Activated CD8-positive, alpha-beta memory T cell treated with anti-CD3 and anti-CD28 coated beads for 1 hour (primary cell): ENCODE results near the gene BICD2.

ENCODE experiments used
- DNase-seq, 2 donors: peaks; one replicate each; pipeline ENCODE4 v3.0.0-alpha.2; 2020; ENCODE audit warnings: low read depth in 1 of 2; ENCODE audit errors: extremely low read depth in 1 of 2

The BICD2 gene

DNA sequence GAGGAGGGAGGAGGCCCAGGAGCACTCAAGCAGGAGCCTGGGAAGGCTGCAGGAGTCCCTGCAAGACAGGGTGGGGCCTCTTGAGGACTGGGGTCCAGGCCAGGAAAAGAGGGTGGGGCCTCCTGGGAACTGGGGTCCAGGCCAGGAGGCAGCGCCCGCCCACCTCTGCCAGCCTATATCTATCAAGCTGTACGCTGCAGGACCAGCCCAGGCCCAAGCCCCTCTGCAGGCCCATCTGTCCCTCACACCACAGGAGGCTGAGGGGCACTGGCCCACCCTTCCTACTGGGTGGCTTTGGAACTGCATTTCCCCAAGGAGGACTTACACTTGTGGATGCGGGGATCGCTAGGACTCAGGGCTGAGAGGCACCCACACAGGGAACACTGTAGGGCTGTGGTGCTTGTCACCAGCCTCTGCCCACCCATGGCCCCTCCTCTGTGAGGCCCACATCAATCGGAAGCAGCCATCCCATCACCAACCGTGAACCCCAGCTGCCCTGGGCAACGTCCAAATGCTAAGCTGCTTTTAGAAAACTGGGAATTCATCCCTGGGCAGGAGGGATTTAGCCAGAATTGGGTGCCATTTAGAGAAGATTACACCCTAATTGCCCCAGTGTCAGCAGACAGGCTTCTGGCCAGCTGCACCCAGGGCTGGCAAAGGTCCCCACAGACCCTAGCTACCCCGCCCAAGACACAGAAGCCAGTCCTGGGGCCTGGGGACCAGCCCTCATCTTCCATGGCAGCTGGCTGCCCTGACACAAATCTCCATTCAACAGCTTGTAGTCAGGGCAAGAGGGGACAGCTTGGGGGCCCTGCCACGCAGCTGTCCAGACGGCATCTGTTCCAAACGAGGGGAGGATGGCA, 15.3 kb downstream of the BICD2 start:
- DNase-seq = no peak

DNA sequence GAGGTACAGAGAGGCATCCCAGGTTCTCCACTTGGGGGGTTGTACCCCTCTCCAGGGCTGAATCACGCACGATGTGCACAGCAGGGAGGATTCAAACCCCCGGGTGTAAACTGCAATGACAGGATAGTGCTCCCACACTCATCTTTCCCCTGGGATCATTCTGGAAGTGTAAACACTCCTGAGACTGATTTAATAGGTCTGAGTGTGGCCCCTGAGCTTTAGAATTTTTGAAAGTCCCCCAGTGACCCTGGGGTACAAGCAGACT, 16.5 kb downstream of the BICD2 start:
- DNase-seq = no peak

DNA sequence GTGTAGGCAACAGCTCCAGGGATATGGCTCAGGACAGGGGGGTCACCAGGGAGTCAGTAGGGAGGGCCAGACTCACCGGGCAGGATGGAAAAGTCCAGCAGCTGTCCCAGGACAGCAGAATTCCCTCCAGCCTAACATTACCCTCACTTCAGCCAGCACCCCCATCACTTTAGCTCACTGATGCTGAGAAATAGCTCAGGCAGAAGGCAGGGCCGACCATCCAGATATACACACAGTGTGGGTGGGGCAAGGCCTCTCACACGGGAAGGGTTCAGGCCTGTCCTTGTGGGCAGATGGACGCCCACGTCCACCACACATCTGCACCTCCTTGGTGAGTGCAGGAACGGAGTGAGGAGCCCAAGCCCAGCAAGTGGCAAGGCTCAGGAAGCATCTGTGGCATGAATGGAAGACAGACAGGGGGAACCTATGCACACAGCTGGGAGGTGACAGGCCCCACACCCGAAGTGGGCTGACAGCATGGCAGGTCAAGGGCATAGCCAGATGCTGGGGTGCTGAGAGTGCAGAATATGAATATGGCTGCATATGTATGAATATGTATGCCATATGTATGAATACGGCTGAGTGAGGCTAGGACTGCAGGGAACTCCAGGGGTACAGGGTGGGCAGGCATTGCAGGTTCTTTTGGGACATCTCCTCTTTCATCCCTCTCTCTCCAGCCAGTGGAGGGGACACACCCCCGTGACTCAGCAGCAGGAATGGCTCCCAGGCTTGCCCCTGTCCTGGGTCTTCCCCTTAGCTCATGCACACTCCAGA, 17.0 kb downstream of the BICD2 start:
- no peak for DNase-seq

DNA sequence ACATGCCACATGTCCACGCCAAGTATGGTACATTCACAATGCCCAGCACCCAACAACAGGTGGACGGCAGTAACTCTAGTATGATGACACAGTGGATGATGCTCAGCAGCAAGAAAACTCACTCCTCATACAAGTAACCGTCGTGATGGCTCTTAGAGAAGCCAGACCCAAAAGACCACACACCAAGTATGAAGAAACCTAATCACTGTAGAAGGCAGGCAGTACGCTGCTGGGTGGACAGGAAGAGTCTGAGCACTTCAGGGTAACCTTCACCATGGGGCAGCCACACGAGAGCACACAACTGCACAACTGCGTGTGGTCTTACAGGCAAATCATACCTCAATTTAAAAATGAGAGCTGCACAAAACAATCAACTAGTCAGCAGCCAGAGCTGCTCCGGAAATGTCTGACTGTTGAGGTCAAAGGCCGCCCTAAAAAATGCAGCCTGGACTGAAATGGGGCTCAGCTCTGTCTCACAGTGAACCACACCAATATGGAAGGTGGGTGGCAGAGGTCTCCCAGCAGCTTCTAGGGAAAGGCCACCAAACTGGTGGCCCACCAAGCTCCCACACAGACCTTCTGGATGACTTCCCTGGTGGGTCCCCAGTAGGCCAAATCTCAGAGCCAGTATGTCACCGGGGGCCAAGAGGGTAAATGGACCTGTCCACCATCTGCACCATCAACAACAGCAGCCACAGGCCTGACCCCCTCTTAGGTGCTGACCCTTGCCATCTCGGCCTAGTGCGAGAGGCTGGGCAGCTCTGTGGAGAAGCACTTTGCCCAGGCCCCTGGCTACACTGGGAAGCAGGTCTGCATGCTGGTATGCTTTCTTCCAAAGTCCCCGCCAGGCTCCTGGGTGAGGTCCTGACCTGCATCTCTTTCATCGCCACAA, 17.8 kb downstream of the BICD2 start:
- DNase-seq = no peak

DNA sequence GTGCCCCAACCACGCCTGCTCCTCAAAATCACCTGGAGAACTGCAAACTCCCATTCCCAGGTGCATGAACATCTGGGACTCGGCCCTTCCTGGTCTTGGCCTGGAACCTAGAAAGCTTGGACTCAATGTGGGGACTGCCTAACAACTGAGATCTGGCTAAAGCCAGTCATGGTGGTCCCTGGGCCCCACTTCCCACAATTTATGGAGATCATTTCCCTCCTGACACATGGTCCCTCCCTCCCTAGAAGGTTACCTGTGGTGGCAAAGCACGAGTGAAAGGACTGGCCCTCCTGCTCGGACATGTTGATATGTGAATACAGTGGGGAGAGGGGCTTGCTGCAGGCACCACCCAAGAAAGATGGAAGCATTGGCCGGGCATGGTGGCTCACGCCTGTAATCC, 18.8 kb downstream of the BICD2 start:
- DNase-seq = no peak

DNA sequence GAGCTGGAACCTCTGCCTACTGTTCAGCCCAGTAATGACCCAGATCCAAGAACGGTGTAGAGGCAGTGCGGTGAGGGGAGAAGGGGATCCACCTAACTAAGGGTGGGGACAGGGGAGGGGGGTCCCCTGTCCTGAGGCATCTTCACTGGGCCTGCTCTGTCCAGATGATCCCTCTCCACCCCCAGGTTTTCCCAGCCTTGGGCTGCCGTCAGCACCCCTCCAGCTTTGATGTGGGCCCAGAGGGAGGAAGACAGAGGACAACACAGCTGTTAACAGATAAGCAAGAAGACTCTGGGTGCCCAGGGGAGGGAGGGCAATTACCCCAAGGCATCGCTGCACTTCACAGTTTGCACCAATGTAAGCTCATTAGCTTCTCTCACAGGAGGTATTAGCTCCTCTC, 19.3 kb downstream of the BICD2 start:
- DNase-seq = no peak

DNA sequence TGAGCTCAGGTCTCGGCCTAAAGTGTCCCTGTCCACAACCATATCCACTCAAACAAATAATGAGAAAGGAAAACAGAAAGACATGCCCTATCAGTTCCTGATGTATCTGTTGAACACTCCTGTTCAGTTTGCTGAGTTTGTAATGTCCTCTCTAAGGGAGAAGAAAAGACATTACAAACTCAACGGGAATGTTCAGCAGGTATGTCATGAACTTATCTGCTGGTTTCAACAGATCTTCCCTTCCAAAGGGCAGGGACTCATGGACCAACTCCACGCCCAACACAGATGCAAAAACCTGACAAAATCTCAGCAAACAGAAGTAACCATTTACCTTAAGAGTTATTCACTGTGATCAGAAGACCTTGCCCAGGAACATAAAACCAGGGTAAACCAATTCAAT, 23.7 kb downstream of the BICD2 start:
- no peak for DNase-seq

DNA sequence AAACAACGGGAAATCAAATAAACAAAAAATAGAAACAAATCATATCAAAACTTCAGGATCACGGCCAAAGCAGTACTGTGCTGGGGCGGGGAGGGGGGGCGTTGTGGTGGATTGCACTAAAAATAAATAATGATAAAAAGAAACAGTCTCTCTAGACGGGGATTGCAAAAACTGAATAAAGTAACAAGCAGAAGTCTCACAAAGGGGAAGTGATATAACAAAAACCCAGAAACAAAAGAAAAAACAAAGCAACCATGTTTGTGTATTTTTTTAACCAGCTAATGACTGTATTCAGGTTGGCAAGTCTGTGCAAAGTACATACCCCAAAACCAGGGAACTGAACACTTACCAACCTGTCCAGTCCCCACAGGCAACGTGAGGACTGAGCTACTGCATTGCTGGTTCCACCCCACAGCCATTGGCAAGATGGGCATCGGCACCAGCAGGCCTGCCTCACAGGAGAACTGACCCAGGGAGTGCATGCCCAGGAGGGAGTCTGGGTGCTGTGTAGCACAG, 24.1 kb downstream of the BICD2 start:
- DNase-seq = no peak

DNA sequence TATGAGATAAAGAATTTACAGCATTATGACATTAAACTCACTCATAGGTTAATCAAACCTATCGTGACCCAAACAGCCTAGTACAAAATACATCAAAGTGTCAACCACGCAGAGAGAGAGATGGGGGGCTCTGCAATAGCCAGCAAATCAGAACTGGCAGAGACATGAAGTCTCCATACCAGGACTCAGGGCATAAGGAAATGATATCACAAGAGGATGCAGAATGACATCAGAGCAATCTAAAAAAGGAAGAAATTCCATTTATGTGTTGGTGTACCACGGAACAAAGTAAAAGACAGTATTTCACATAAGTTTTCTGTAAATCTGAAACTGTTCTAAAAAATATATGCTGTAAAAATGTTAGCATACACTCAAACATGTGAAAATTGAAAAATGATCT, 24.6 kb downstream of the BICD2 start:
- DNase-seq = no peak

DNA sequence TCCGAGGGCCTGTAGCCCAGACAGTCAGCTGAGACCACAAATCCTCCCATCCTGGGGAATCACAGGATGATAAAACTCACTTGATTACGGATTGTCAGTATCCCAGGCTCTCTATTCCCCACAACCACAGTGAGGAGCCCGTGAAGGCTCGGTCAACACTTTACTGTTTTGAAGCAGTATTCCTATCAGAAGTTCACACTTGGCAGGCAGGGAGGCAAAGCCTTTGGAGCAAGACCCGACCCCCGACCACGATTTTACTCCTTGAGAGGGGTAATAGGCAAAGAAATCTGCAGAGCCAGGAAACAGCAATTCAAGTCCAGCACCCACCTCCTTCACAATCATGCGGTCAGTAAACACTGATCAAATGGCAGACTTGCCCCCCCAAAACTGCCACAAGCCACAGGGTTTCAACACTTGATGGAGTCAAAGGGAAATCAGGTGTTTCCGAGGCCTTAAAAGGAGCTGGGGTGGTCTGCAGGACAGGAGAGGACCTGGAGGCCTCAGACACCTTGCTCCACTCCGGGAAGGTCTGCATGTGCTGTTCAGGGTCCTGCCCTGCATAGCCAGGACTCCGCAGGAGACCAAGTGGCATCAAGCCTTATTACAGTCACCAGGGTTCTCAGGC, 25.2 kb downstream of the BICD2 start:
- no peak for DNase-seq

DNA sequence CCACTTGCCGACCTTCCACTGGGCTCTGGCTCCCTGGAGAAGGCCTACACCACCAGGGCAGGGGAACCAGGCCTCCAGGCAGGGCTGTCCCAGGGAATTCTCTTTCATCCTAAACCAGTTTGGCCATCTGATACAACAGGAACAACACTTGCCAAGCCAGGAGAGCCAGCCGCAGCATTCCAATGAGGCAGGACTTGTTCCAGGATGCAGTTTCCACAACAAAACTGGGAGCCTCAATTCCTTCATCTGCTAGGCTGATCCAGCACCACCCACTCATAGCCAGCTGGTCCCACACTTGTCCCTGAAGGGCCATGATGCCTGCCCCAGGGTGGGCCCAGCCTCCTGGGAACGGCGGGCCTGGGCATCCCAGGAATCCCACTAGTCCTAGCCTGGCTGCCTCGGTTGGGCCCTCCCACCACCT, 26.0 kb downstream of the BICD2 start:
- no peak for DNase-seq

DNA sequence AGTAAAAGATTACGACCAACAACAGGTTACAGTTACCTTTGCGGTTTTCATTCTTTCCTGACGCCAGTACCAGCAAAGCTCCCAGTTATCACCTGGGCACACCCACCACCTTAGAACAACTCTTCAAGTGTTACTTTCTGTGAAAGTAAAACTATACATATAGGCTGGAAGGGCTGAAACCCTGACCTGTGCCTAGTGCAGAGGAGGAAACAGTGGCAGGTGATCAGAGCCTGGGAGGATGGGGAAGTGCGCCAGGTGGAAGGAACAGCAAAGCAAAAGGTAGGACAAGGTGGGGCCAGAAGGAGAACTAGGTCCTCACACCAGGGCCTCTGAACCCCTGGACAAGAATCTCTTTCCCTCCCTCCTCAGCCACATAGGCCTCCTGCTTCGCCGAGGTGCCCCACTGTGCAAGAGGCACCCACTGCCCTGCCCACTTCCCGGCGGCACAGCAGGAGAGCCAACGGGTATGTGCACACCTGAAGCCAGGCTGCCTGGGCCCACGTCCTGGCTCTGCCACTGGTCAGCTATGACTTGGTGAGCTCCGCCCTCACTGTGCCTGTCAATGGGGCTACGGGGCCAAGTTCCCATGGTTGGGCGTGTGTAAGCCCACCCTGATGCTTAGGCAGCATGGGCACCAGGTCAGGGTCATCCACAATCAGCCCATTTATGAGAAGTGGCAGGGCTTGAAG, 26.9 kb downstream of the BICD2 start:
- no peak for DNase-seq

DNA sequence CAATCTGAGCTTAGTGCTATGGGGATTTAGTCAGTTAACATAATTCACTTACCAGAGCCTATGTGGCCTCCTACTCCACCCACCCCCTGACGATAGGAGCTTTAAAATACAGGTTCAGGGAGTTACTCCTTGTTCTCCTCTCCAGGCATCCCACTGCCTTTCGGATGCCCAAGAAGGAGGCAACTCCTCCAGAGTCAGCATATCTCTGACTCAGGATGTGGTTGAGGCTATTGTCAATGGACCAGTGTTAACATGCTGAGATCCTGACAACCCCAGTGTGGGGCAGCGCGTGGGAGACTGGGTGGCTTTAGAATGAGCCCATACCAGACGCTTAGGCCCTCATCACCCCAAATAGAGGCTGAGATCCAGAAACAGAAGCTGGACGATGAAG, 27.4 kb downstream of the BICD2 start:
- no peak for DNase-seq

DNA sequence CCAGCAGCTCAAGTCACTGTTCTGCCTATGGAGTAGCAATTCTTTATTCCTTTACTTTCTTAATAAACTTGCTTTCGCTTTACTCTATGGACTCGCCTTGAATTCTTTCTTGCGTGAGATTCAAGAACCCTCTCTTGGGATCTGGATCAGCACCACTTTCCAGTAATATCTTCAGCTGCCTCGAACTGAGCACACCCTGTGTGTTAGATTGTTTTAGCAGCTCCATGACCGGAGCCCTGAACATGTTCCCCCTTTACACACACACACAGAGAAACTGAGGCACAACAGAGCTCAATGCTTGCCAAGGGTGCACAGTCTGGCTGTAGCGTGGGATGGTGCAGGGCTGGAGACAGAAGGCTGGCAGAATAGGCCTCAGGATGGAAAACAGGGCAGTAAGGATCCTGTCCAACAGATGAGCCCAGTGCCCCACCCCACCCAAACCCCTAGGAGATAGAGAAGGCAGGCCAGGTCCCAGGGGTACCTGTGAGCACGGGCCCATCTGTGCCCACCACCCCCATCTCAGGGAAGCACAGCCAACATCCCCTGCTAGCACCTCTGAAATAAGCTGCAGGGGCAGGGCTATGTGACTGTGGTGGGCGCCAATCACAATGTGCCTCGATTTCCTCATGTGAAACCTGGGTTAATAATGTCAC, 27.9 kb downstream of the BICD2 start:
- no peak for DNase-seq

DNA sequence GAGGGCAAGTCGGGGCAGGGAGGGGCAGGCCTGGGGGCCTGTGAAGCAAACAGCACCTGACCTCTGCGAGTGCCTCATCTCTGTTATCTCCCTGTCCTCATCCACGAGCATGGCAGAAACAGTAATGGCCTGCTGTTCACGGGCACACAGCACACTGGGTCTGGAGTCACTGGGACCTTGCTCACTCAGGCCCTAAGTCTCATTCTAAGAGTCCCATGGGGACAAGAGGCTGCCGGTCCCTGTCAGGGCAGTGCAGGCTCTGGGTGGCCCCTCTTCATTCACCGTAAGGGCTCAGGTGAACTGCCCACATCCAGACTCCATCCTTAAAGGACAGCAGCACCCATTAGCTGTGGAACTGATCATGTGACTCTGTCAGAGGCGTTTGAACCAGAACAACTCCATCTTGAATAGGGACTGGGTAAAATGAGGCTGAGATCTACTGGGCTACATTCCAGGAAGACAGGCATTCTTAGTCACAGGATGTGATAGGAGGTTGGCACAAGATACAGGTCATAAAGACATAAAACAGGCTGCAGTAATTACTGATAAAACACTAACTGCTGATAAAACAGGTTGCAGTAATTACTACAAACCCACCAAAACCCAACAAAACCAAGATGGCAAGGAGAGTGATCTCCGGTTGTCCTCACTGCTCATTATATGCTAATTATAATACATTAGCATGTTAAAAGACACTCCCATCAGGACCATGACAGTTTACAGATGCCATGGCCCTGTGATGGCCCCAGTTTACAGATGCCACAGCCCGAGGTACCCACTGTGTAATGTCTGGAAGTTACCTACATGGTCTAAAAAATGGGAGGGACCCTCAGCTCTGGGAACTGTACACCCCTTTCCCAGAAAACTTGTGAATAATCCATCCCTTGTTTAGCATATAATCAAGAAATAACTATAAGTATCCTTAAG, 28.7 kb downstream of the BICD2 start:
- no peak for DNase-seq

DNA sequence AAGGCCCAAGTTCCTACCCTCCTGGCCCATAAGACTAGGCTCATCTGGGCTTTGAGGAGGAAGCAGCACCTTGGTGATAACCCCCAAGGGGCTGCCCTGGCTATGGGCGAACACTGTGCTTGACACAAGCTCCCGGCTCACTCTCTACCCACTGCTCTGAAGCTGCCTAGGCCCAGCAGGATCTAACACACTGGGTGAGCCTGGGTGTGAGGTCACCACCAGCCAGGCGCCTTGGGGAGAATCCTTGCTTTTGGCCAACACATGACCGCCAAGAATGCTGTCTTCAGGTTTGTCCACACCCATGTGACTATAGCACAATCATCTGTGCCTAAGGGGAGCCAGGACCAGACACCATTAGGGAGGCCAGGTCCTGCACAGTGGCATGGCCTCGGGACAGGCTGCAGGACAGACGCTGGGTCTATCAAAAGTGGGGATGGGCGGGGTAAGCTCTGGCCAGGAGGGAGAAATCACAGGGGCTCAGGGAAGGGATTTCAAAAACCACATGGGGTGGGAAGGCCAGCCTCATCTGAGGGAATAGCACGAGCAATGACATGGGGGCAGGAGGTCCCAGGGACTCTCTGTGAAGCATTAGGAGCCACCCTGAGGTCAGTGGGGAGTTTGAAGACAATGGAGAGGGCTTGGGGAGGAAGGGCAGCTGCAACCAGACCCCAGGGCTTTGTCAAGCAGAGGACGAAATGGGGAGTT, 29.6 kb downstream of the BICD2 start:
- DNase-seq = no peak

DNA sequence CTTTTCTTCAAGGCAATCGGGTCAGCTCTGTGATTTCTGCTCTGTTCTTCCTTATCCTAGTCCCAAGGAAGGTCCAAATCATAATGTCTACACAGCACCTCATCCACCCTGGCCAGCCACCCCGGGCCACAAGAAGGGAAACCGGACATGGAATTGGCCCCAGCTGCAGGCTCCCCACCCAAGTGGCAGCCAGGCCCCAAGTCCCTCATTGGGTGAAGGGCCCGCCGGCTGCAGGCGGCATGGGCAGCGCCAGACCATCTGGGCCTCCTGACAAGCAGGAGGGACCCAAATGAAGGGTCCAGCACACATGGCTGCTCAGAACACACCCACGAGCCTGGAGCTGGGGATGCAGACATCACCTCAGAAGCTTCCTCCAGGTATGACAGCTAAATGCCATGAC, 33.7 kb downstream of the BICD2 start:
- DNase-seq = no peak

DNA sequence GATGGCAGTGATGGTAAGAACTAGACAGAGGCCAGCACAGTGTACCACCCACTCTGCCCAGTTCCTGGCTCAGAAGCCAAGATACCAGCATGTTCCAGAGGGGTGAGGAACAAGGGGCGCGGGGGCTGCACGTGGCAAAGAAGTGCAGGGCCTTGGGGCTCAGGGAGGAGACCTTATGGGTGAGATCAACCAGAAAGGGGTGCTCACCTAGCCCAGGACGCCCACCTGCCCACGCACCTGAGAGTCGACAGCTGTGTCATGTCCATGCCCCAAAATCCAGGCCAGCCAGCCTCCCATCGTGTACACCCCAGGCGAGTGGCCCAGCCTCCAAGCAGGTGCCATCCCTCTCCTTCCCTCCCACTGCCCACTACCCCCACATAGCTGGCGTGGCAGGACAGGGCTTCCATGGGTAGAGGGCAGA, 34.9 kb downstream of the BICD2 start:
- no peak for DNase-seq
